Transverse colon (tissue), 4 donors: ENCODE results near the gene WNT7A. TPM values are rescaled to one million over a fixed set of nuclear protein-coding genes. Genes with fewer than 3 reads are reported as not detected.

Source experiments
- DNase-seq: peaks from one replicate; pipeline ENCODE4 v3.0.0-alpha.2; 2019
- H3K27ac ChIP-seq, 4 donors: fragments of 200-600 bp; sonication (generic); 2 replicates each; pipeline ENCODE4 v1.5.1; 2016 to 2018; ENCODE audit warnings: inconsistent platforms in 4 of 4
- H3K27me3 ChIP-seq: fragments of 200-600 bp; sonication (generic); 2 replicates; pipeline ENCODE4 v1.5.1; 2017; ENCODE audit warnings: inconsistent platforms
- H3K36me3 ChIP-seq, 4 donors: fragments of 200-600 bp; sonication (generic); 2 replicates each; pipeline ENCODE4 v1.5.1; 2017 to 2019; ENCODE audit warnings: inconsistent platforms in 4 of 4
- H3K4me1 ChIP-seq, 4 donors: fragments of 200-600 bp; sonication (generic); 2 replicates each; pipeline ENCODE4 v1.5.1; 2017 to 2020; ENCODE audit warnings: inconsistent platforms in 4 of 4
- H3K4me3 ChIP-seq, 4 donors: fragments of 200-600 bp; sonication (generic); 1 replicate in 1 of 4; 2 replicates in 3 of 4; pipeline versions ENCODE4 v1.5.1 to v1.6.1; 2017 to 2019; ENCODE audit warnings: inconsistent platforms in 4 of 4
- H3K9me3 ChIP-seq, 2 donors: fragments of 200-600 bp; sonication (generic); 2 replicates each; pipeline ENCODE4 v1.5.1; 2017 to 2019; ENCODE audit warnings: inconsistent platforms in 2 of 2
- CTCF ChIP-seq, 5 experiments: fragments of 200-600 bp in 3 of 5; fragments of 450-650 bp in 2 of 5; sonication (generic) in 3 of 5; IDR thresholded peaks; 1 replicate in 2 of 5; 2 replicates in 3 of 5; pipeline ENCODE4 v1.5.1; 2016 to 2017; ENCODE audit warnings: antibody characterized with exemption in 5 of 5, inconsistent platforms in 3 of 5, mild to moderate bottlenecking in 2 of 5, moderate library complexity in 1 of 5
- EP300 ChIP-seq: sonication (generic); formaldehyde crosslinking; IDR thresholded peaks from one replicate; pipeline ENCODE4 v1.6.1; 2017; ENCODE audit warnings: antibody characterized with exemption, low read depth
- POLR2A ChIP-seq: fragments of 450-650 bp; IDR thresholded peaks from one replicate; pipeline ENCODE4 v1.6.1; 2016; ENCODE audit warnings: antibody characterized with exemption, mild to moderate bottlenecking, moderate library complexity
- POLR2AphosphoS5 ChIP-seq, 3 donors: sonication (generic); formaldehyde crosslinking; IDR thresholded peaks; one replicate each; pipeline ENCODE4 v1.6.1; 2016; ENCODE audit warnings: antibody characterized with exemption in 3 of 3
- WGBS, 2 donors: methylation state at CpG; one replicate each; pipeline ENCODE4 v1.1.5; 2018; ENCODE audit warnings: low coverage in 1 of 2; 5-methylcytosine and 5-hydroxymethylcytosine counted together
- in situ Hi-C, 4 donors: fragments of 200-750 bp; cut with MboI; loops; one replicate each; pipeline versions ENCODE4 v1.15.0 to v1.15.1; 2017; ENCODE audit warnings: low sequenced_read_pairs in 3 of 4, low pct_ligation_motif_present in 1 of 4, low pct_unique_long_range_greater_than_20kb in 1 of 4
- intact Hi-C: fragments of 100-400 bp; cut with DNase I; formaldehyde crosslinking; loops from one replicate; pipeline ENCODE4 v1.15.1; 2023; ENCODE audit warnings: low total_unique reads
- total RNA-seq, 4 donors: library from RNA; depleted of rRNA; stranded (reverse); fragments of >200 nt; gene quantifications; one replicate each; pipeline ENCODE4 v1.1.0, GENCODE V29; 2016

Gene WNT7A
- total RNA-seq, 4 donors from 2014 or later = not detected

GRCh38 chr3:13792051-13792490 lies 87.8 kb downstream of the WNT7A start:
- no peaks in the 10 kb centered on the region for H3K36me3 ChIP-seq
- TF ChIP-seq EP300 = no peak
- no peak for TF ChIP-seq POLR2AphosphoS5 (IDR thresholded peaks at IDR 0.05)
- no peak for TF ChIP-seq CTCF (IDR thresholded peaks at IDR 0.05)
- no peak for TF ChIP-seq POLR2A
- no peak for DNase-seq
- in situ Hi-C loops = no loop called here
- no peak overlapping the region for H3K27ac ChIP-seq
- no peaks in the 10 kb centered on the region for H3K9me3 ChIP-seq
- WGBS, 2 donors = 67% methylated on average over 9 of the region's 9 CpGs; no CpG with 5 or more reads in 1 of the 2 donors
- intact Hi-C loops = no loop called here
- no peaks in the 10 kb centered on the region for H3K4me1 ChIP-seq
- peaks cover 16% of the 10 kb centered on the region for H3K27me3 ChIP-seq
- no peak overlapping the region for H3K4me3 ChIP-seq

- 45 to 64% methylated on average over 2 to 14 of the region's 14 CpGs for WGBS, 2 donors
- H3K4me1 ChIP-seq = no peaks in the 10 kb centered on the region
- H3K4me3 ChIP-seq = no peak overlapping the region
- intact Hi-C loops = no loop called here
- H3K27ac ChIP-seq = no peak overlapping the region
- no peaks in the 10 kb centered on the region for H3K36me3 ChIP-seq
- H3K9me3 ChIP-seq = no peaks in the 10 kb centered on the region
- peaks cover 16% of the 10 kb centered on the region for H3K27me3 ChIP-seq
- DNase-seq = no peak
- TF ChIP-seq EP300 (no peak), POLR2A (no peak), POLR2AphosphoS5 (IDR thresholded peaks at IDR 0.05) (no peak), CTCF (IDR thresholded peaks at IDR 0.05) (no peak)
- in situ Hi-C loops = no loop called here
Observed at GRCh38 chr3:13791198-13792050, 88.4 kb downstream of the WNT7A start.

- Histone ChIP-seq H3K9me3 (no peaks in the 10 kb centered on the region), H3K36me3 (no peaks in the 10 kb centered on the region), H3K27ac (no peak overlapping the region), H3K27me3 (peaks cover 16% of the 10 kb centered on the region), H3K4me3 (no peak overlapping the region), H3K4me1 (no peaks in the 10 kb centered on the region)
- no peak for DNase-seq
- TF ChIP-seq POLR2A (no peak), CTCF (IDR thresholded peaks at IDR 0.05) (no peak), EP300 (no peak), POLR2AphosphoS5 (IDR thresholded peaks at IDR 0.05) (no peak)
- in situ Hi-C loops (no loop called here), intact Hi-C loops (no loop called here)
- 60 to 62% methylated on average over 1 to 13 of the region's 13 CpGs for whole genome bisulfite sequencing, 2 donors
Observed at GRCh38 chr3:13790376-13791197, 89.3 kb downstream of the WNT7A start.
